T47D (cell line): ENCODE measurements around the gene COMP.

ENCODE experiments used
- DNase-seq, 2 experiments: peaks; one replicate each; pipeline versions ENCODE4 v3.0.0 to v3.0.0-alpha.2; 2011 to 2012; ENCODE audit warnings: low read depth in 1 of 2, low spot score in 1 of 2
- JUND ChIP-seq: IDR thresholded peaks from 2 replicates; pipeline ENCODE4 v1.6.1; 2012; ENCODE audit warnings: low read depth
- in situ Hi-C: cut with HindIII; loops from 2 replicates; pipeline ENCODE4 v1.10.0; 2016; ENCODE audit warnings: low sequenced_read_pairs, low pct_unique_long_range_greater_than_20kb

Gene COMP

GRCh38 chr19:18768997-18769891, 21.9 kb downstream of the COMP start:
- no peak for TF ChIP-seq JUND
- in situ Hi-C loops: no loop called here
- peak; percentile 42 to 71 for DNase-seq

GRCh38 chr19:18768046-18768771, 22.9 kb downstream of the COMP start:
- in situ Hi-C loops: no loop called here
- no peak for DNase-seq
- no peak for TF ChIP-seq JUND

GRCh38 chr19:18765224-18765623, 25.9 kb downstream of the COMP start:
- in situ Hi-C loops: no loop called here
- no peak for TF ChIP-seq JUND
- DNase-seq: no peak

- in situ Hi-C loops: no loop called here
- no peak for TF ChIP-seq JUND
- DNase-seq: no peak
Observed at GRCh38 chr19:18764591-18765051, 26.5 kb downstream of the COMP start.

- no peak for TF ChIP-seq JUND
- no peak for DNase-seq
- in situ Hi-C loops: no loop called here
Observed at GRCh38 chr19:18763674-18764590, 27.2 kb downstream of the COMP start.

- DNase-seq: peak; percentile 50 to 92
- in situ Hi-C loops: no loop called here
- no peak for TF ChIP-seq JUND
Observed at GRCh38 chr19:18762125-18763023, 28.7 kb downstream of the COMP start.

- in situ Hi-C loops: no loop called here
- TF ChIP-seq JUND: no peak
- no peak for DNase-seq
Observed at GRCh38 chr19:18761531-18762110, 29.5 kb downstream of the COMP start.

GRCh38 chr19:18760440-18761383, 30.4 kb downstream of the COMP start:
- no peak for DNase-seq
- TF ChIP-seq JUND: no peak
- in situ Hi-C loops: no loop called here

GRCh38 chr19:18759995-18760426, 31.1 kb downstream of the COMP start:
- no peak for TF ChIP-seq JUND
- in situ Hi-C loops: no loop called here

GRCh38 chr19:18759304-18759994, 31.7 kb downstream of the COMP start:
- DNase-seq: no peak
- no peak for TF ChIP-seq JUND
- in situ Hi-C loops: no loop called here

More at GRCh38 chr19:18759995-18760426, 31.1 kb downstream of the COMP start:
- no peak for DNase-seq
